Smooth muscle cell (in vitro differentiated cells): Measurements from ENCODE around the gene USP43. TPM values are rescaled to one million over a fixed set of nuclear protein-coding genes. Genes with fewer than 3 reads are reported as not detected.
"Not testable (repeated sequence)": the region's sequence is repeated elsewhere in the genome, so short reads cannot be mapped to it uniquely, and the experiment has no call there.

Source experiments
- DNase-seq: peaks from one replicate; lab custom pipeline; 2025; ENCODE audit not compliant: unreplicated experiment; lab: John Stamatoyannopoulos, UW
- H2AFZ ChIP-seq: fragments of 200-600 bp; sonication (generic); 2 replicates; pipeline ENCODE4 v1.6.0; 2016; ENCODE audit warnings: antibody characterized with exemption, low read depth, mild to moderate bottlenecking
- H3F3A ChIP-seq: fragments of 200-600 bp; sonication (generic); 2 replicates; pipeline ENCODE4 v1.6.0; 2017; ENCODE audit warnings: antibody characterized with exemption, low read depth
- H3K27ac ChIP-seq: fragments of 200-600 bp; sonication (generic); 2 replicates; pipeline ENCODE4 v1.5.1; 2016; ENCODE audit warnings: low read depth, mild to moderate bottlenecking
- H3K27me3 ChIP-seq: fragments of 200-600 bp; sonication (generic); 2 replicates; pipeline ENCODE4 v1.6.1; 2016; ENCODE audit warnings: low read depth, mild to moderate bottlenecking
- H3K36me3 ChIP-seq: fragments of 200-600 bp; sonication (generic); 2 replicates; pipeline ENCODE4 v1.5.1; 2016; ENCODE audit warnings: low read depth
- H3K4me1 ChIP-seq: fragments of 200-600 bp; sonication (generic); 2 replicates; pipeline ENCODE4 v1.5.1; 2016; ENCODE audit warnings: low read depth
- H3K4me2 ChIP-seq: fragments of 200-600 bp; sonication (generic); 2 replicates; pipeline ENCODE4 v1.6.0; 2016; ENCODE audit warnings: mild to moderate bottlenecking
- H3K4me3 ChIP-seq: fragments of 200-600 bp; sonication (generic); 2 replicates; pipeline ENCODE4 v1.5.1; 2016; ENCODE audit warnings: mild to moderate bottlenecking
- H3K79me2 ChIP-seq: fragments of 200-600 bp; sonication (generic); 2 replicates; pipeline ENCODE4 v1.6.0; 2016; ENCODE audit warnings: low read depth, mild to moderate bottlenecking
- H3K9ac ChIP-seq: fragments of 200-600 bp; sonication (generic); 2 replicates; pipeline ENCODE4 v1.6.0; 2016; ENCODE audit warnings: low read depth
- H3K9me3 ChIP-seq: fragments of 200-600 bp; sonication (generic); replicated peaks from 2 replicates; pipeline ENCODE4 v1.5.1; 2016; ENCODE audit warnings: low read depth
- H4K20me1 ChIP-seq: fragments of 200-600 bp; sonication (generic); 2 replicates; pipeline ENCODE4 v1.6.0; 2016; ENCODE audit warnings: low read depth
- WGBS: methylation state at CpG from one replicate; pipeline ENCODE4 v1.1.7; 2016; ENCODE audit warnings: low lambda C conversion rate; 5-methylcytosine and 5-hydroxymethylcytosine counted together
- polyA plus RNA-seq: library from polyadenylated mRNA; unstranded; fragments of >200 nt; fragmentation: Nextera tagmentation; extraction: Ambion mirVana; gene quantifications from 2 replicates; pipeline ENCODE4 v1.2.1, GENCODE V29; 2016
- total RNA-seq: library from RNA; depleted of rRNA; stranded (reverse); fragments of >200 nt; gene quantifications from 2 replicates; pipeline ENCODE4 v1.2.3, GENCODE V29; 2014
- TF ChIP-seq, protein P1 (sequence below): fragments of 200-600 bp; sonication (generic); IDR thresholded peaks from 2 replicates; pipeline ENCODE4 v1.5.1; 2017; ENCODE audit warnings: borderline replicate concordance, mild to moderate bottlenecking, antibody characterized with exemption; ENCODE audit not compliant: insufficient read depth, poor library complexity, severe bottlenecking

Gene USP43
- total and polyA plus RNA-seq, 2 experiments from 2014 or later, result 2.0 to 2.7 TPM

DNA sequence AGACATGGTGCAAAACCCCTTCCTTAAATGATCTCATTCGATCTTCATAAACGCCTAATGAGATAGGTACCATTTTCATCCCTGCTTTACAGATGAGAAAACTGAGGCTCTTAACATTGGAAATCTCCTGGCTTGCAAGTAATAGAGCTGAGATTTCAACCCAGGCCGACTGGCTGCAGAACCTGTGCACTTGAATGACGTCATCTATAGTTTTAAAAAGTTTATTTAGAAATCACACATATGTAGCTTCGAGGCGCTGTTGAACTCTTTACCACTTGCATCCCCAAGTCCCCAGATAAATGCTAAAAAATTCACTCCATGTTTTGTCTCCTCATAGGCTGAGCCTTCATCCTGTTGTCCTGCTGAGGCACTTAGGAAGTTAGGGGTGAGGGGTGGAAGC is 38.9 kb upstream of the USP43 start:
- no peaks in the 10 kb centered on the region for H3K4me1 ChIP-seq
- no peaks in the 10 kb centered on the region for H4K20me1 ChIP-seq
- H3K9me3 ChIP-seq, result no peaks in the 10 kb centered on the region
- no peak overlapping the region for H2AFZ ChIP-seq
- no peak overlapping the region for H3K4me3 ChIP-seq
- no peaks in the 10 kb centered on the region for H3K79me2 ChIP-seq
- H3F3A ChIP-seq, result no peaks in the 10 kb centered on the region
- H3K9ac ChIP-seq, result no peak overlapping the region
- no peak overlapping the region for H3K4me2 ChIP-seq
- H3K27ac ChIP-seq, result no peak overlapping the region
- DNase-seq, result no peak
- TF ChIP-seq, protein P1, sequence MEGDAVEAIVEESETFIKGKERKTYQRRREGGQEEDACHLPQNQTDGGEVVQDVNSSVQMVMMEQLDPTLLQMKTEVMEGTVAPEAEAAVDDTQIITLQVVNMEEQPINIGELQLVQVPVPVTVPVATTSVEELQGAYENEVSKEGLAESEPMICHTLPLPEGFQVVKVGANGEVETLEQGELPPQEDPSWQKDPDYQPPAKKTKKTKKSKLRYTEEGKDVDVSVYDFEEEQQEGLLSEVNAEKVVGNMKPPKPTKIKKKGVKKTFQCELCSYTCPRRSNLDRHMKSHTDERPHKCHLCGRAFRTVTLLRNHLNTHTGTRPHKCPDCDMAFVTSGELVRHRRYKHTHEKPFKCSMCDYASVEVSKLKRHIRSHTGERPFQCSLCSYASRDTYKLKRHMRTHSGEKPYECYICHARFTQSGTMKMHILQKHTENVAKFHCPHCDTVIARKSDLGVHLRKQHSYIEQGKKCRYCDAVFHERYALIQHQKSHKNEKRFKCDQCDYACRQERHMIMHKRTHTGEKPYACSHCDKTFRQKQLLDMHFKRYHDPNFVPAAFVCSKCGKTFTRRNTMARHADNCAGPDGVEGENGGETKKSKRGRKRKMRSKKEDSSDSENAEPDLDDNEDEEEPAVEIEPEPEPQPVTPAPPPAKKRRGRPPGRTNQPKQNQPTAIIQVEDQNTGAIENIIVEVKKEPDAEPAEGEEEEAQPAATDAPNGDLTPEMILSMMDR, result no peak
- H3K36me3 ChIP-seq, result no peaks in the 10 kb centered on the region
- no peaks in the 10 kb centered on the region for H3K27me3 ChIP-seq
- 95% methylated on average over 6 of the region's 6 CpGs for WGBS

DNA sequence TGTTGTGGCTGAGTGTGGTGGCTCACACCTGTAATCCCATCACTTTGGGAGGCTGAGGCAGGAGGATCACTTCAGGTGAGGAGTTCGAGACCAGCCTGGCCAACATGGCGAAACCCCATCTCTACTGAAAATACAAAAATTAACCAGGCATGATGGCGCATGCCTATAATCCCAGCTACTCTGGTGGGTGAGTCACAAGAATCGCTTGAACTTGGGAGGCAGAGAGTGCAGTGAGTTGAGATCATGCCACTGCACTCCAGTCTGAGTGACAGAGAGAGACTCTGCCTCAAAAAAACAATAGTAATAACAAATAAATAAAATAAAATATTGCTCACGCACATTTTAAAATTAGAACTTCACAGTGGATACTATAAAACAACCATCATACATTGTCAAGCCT is 38.3 kb upstream of the USP43 start:
- H3K9me3 ChIP-seq, H3K27me3 ChIP-seq, DNase-seq, H2AFZ ChIP-seq, H3K79me2 ChIP-seq, H4K20me1 ChIP-seq, H3K27ac ChIP-seq, H3F3A ChIP-seq, H3K4me1 ChIP-seq, H3K4me2 ChIP-seq, H3K36me3 ChIP-seq, H3K9ac ChIP-seq, H3K4me3 ChIP-seq: not testable (repeated sequence)
- WGBS, result 67% methylated on average over 5 of the region's 5 CpGs

DNA sequence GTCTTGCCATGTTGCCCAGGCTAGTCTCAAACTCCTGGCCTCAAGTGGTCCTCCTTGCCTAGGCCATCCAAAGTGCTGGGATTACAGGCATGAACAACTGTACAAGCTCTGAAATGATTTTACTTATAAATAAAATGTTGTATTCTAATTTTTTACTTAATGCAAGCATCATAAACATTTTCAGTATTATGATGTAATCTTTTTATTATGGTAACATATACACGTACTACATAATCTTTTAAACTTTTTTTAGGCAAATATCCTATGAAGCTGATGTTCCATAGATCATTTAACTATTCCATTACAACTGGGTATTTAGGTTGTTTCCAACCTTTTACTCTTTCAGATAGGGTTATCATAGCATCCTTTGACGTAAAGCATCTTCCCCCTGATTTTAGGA is 33.8 kb upstream of the USP43 start:
- DNase-seq, result no peak
- H4K20me1 ChIP-seq, result no peaks in the 10 kb centered on the region
- no peak overlapping the region for H3K4me3 ChIP-seq
- H3K27ac ChIP-seq, result no peak overlapping the region
- H3K4me1 ChIP-seq, result no peaks in the 10 kb centered on the region
- 84% methylated on average over 2 of the region's 2 CpGs for WGBS
- TF ChIP-seq, protein P1, result no peak
- no peak overlapping the region for H3K4me2 ChIP-seq
- no peaks in the 10 kb centered on the region for H3K9me3 ChIP-seq
- no peaks in the 10 kb centered on the region for H3F3A ChIP-seq
- H2AFZ ChIP-seq, result no peak overlapping the region
- no peaks in the 10 kb centered on the region for H3K27me3 ChIP-seq
- H3K79me2 ChIP-seq, result no peaks in the 10 kb centered on the region
- H3K36me3 ChIP-seq, result no peaks in the 10 kb centered on the region
- H3K9ac ChIP-seq, result no peak overlapping the region

DNA sequence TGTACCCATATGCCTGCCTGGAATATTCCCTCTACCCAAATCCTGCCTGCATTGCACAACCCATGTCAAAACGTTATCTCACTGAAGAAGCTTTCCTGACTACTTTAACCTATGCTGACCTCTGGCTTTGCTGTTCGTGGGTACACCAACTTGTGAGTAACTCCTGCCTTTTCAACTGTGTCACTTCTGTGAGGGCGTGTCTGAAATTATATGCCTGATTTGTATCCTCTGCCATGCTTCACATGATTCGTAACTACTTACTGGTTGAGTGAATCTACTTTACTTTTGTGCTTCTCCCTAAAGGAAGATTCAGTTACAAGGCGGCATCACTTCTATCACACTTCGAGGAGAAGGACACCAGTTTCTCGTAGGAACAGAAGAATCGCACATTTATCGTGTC is 33.3 kb upstream of the USP43 start:
- no peaks in the 10 kb centered on the region for H3K27me3 ChIP-seq
- no peaks in the 10 kb centered on the region for H3K4me1 ChIP-seq
- no peaks in the 10 kb centered on the region for H3K79me2 ChIP-seq
- no peak overlapping the region for H3K4me2 ChIP-seq
- H2AFZ ChIP-seq, result no peak overlapping the region
- H3K9me3 ChIP-seq, result no peaks in the 10 kb centered on the region
- H3F3A ChIP-seq, result no peaks in the 10 kb centered on the region
- WGBS, result 89% methylated on average over 9 of the region's 9 CpGs
- TF ChIP-seq, protein P1, result no peak
- DNase-seq, result no peak
- H3K36me3 ChIP-seq, result no peaks in the 10 kb centered on the region
- H4K20me1 ChIP-seq, result no peaks in the 10 kb centered on the region
- H3K4me3 ChIP-seq, result no peak overlapping the region
- no peak overlapping the region for H3K27ac ChIP-seq
- no peak overlapping the region for H3K9ac ChIP-seq
